ENCODE results near the gene DYRK3.

Gene DYRK3

DNA sequence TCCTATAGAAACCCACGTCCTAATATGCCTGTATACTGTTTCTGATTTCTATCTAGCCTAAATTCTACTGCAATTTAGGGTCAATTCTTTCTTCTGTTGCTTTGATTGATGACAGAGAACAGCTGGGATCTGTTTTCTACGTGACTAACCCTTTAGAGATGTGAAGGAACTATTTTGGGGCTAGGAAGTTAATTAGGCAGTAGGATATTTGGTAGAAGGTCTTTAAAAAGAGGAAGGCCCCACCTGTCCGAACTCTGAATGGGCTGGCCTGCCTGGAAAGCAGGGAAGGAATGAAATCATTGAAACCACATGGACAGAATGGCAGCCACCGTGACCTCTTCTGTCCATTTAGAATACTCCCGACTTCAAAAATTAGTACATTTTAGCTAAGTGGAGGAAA lies 44.1 kb upstream of the DYRK3 start:
- DNase-seq (ENCODE audit: low read depth) = no peak
- no peak overlapping the region for H3K4me3 ChIP-seq (ENCODE audit: control insufficient read depth, low read depth, low read length)
- TF ChIP-seq, protein P1, sequence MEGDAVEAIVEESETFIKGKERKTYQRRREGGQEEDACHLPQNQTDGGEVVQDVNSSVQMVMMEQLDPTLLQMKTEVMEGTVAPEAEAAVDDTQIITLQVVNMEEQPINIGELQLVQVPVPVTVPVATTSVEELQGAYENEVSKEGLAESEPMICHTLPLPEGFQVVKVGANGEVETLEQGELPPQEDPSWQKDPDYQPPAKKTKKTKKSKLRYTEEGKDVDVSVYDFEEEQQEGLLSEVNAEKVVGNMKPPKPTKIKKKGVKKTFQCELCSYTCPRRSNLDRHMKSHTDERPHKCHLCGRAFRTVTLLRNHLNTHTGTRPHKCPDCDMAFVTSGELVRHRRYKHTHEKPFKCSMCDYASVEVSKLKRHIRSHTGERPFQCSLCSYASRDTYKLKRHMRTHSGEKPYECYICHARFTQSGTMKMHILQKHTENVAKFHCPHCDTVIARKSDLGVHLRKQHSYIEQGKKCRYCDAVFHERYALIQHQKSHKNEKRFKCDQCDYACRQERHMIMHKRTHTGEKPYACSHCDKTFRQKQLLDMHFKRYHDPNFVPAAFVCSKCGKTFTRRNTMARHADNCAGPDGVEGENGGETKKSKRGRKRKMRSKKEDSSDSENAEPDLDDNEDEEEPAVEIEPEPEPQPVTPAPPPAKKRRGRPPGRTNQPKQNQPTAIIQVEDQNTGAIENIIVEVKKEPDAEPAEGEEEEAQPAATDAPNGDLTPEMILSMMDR (conservative IDR thresholded peaks at IDR 0.05; ENCODE audit: control insufficient read depth, insufficient read depth, low read depth, low read length) = no peak

DNA sequence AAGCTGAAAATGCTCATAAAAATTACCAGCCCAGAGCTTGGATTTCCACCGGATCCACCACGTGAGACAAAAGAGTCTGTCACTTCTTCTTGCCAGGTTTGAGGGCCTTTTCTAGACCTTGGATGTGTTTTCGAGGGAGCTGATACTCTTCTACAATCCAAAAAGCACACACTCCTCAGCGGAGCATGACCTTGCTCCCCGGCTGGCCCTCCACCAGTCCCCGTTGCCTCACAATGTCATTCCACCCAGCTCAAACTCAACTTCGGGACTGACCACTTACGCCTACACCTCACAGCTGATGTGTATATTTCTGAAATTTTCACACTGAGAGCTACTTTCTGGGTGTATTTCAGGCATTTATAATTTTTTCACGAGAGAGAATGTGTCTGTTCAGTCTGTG lies 43.6 kb upstream of the DYRK3 start:
- no peak for DNase-seq (ENCODE audit: low read depth)
- no peak overlapping the region for H3K4me3 ChIP-seq (ENCODE audit: control insufficient read depth, low read depth, low read length)
- TF ChIP-seq, protein P1 (conservative IDR thresholded peaks at IDR 0.05; ENCODE audit: control insufficient read depth, insufficient read depth, low read depth, low read length) = no peak

DNA sequence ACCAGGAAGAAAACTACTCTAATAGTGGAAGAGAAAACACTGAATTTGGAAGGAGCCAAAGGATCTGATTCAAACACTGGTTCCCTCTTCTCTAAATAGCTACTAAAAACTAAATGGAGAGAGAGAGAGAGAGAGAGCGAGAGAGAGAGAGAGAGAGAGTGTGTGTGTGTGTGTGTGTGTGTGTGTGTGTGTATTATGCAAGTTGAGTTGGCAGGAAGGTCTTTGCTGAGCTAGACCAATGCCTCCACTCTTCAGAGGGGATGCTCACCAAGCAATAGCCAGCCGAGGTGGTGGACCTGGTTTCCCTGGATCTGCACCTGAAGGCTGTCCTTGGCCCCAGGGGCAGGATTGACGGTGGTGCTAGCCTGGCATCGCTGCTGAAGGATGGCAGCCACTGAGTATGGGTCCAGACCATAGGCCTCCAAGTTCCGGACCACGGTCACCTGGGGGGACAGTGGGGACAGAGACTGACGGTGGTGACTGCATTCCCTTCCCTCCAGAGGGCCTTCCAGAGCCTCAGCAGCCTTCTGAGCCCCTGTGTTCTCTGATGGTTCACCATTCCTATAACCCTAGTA lies 41.9 kb upstream of the DYRK3 start:
- H3K4me3 ChIP-seq (ENCODE audit: control insufficient read depth, low read depth, low read length) = no peak overlapping the region
- DNase-seq (ENCODE audit: low read depth) = no peak
- TF ChIP-seq, protein P1 (conservative IDR thresholded peaks at IDR 0.05; ENCODE audit: control insufficient read depth, insufficient read depth, low read depth, low read length) = no peak

DNA sequence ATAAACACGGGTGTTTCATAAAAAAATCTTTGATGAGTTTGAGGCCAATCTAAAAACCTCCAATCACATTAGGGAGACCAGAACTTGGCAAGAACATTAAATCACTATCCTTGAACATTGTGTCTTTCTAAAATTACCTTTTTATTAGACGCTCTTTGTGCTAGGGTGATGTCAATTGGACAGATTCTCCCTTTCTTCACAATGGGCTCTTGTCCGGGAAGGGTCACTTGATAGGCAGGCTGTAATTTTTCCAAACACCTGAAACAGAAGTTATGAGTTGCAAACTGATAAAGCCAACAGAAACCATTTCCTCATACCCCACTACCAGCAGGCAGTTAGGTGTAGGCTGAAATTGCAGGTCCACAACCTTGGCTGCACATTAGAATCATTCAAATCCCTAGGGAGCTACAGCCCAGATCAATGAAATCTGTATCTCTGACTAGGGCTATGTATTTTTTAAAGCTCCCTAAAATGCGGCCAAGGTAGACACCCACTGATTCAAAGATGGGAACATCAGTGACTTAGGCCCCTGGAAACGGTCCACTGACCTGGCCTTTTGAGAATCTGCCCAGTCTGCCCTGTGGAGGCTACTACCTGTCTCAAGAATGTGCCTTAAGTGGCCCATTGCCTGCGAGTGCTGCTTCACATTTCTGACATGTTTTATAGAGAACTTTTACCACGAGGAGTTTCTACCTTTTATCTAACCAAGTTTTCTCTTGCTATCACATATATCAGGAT lies 39.6 kb upstream of the DYRK3 start:
- H3K4me3 ChIP-seq (ENCODE audit: control insufficient read depth, low read depth, low read length) = no peak overlapping the region
- TF ChIP-seq, protein P1 (conservative IDR thresholded peaks at IDR 0.05; ENCODE audit: control insufficient read depth, insufficient read depth, low read depth, low read length) = no peak
- DNase-seq (ENCODE audit: low read depth) = no peak

DNA sequence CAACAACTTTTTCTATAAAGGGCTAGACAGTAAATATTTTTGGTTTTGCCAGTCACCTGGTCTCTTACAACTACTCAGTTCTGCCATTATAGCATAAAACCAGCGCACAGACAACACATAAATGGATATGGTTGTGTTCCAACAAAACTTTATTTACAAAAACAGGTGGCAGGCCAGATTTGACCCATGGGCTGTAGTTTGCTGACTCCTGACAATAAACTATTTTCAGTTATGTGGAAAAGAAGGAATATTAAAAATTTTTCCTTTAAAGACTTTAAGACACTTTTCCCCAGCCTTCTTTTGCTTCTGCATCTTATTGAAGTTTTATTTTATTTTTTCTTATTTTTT lies 39.0 kb upstream of the DYRK3 start:
- DNase-seq (ENCODE audit: low read depth) = no peak
- TF ChIP-seq, protein P1 (conservative IDR thresholded peaks at IDR 0.05; ENCODE audit: control insufficient read depth, insufficient read depth, low read depth, low read length) = no peak
- no peak overlapping the region for H3K4me3 ChIP-seq (ENCODE audit: control insufficient read depth, low read depth, low read length)

DNA sequence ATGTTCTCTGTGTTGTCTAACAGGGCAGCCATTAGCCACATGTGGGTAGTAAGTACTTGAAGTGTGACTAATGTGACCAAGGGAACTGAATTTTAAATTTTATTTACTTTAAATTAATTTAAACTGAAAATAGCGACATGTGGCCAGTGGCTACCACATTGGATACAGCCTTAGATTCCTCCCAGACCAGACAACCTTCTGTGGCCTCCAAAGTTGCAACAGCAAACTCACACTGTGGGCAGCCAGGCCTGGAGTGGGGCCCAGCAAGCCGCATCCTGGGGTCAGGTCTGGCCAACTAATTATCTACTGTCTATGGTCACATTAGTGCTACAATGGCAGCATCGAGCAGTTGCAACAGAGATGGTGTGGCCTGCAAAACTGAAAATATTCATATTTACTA lies 34.8 kb upstream of the DYRK3 start:
- DNase-seq (ENCODE audit: low read depth) = no peak
- H3K4me3 ChIP-seq (ENCODE audit: control insufficient read depth, low read depth, low read length) = no peak overlapping the region
- TF ChIP-seq, protein P1 (conservative IDR thresholded peaks at IDR 0.05; ENCODE audit: control insufficient read depth, insufficient read depth, low read depth, low read length) = no peak
